Activated T-cell treated with anti-CD3 and anti-CD28 coated beads, Interleukin-2, amount 50 U/mL, for 1 hour (primary cell): Measurements from ENCODE around the gene PHF12.
"Not testable (repeated sequence)": the region's sequence is repeated elsewhere in the genome, so short reads cannot be mapped to it uniquely, and the experiment has no call there.

Experiments used
- DNase-seq: peaks from one replicate; pipeline ENCODE4 v3.0.0-alpha.2; 2020

The PHF12 gene

GRCh38 chr17:28879886-28880571 is 71.3 kb downstream of the PHF12 start:
- DNase-seq: no peak

GRCh38 chr17:28878981-28879380 is 72.3 kb downstream of the PHF12 start:
- no peak for DNase-seq

- DNase-seq: no peak
Observed at GRCh38 chr17:28878158-28878910, 73.0 kb downstream of the PHF12 start.

- not testable (repeated sequence) for DNase-seq
Observed at GRCh38 chr17:28877150-28877711, 74.1 kb downstream of the PHF12 start.

- no peak for DNase-seq
Observed at GRCh38 chr17:28875848-28876550, 75.3 kb downstream of the PHF12 start.

- no peak for DNase-seq
Observed at GRCh38 chr17:28874750-28875149, 76.6 kb downstream of the PHF12 start.

GRCh38 chr17:28873839-28874238 is 77.5 kb downstream of the PHF12 start:
- no peak for DNase-seq

- peak; percentile 34 for DNase-seq
Observed at GRCh38 chr17:28871056-28871579, 80.2 kb downstream of the PHF12 start.

- no peak for DNase-seq
Observed at GRCh38 chr17:28867276-28867675, 84.0 kb downstream of the PHF12 start.

GRCh38 chr17:28865946-28866752 is 85.2 kb downstream of the PHF12 start:
- no peak for DNase-seq

- no peak for DNase-seq
Observed at GRCh38 chr17:28864991-28865849, 86.1 kb downstream of the PHF12 start.

- DNase-seq: no peak
Observed at GRCh38 chr17:28863953-28864352, 87.4 kb downstream of the PHF12 start.

- DNase-seq: no peak
Observed at GRCh38 chr17:28862561-28862960, 88.8 kb downstream of the PHF12 start.

GRCh38 chr17:28861393-28862203 is 89.7 kb downstream of the PHF12 start:
- no peak for DNase-seq

GRCh38 chr17:28860363-28860808 is 90.9 kb downstream of the PHF12 start:
- DNase-seq: no peak

GRCh38 chr17:28858801-28859355 is 92.4 kb downstream of the PHF12 start:
- no peak for DNase-seq

- no peak for DNase-seq
Observed at GRCh38 chr17:28857905-28858800, 93.2 kb downstream of the PHF12 start.

- no peak for DNase-seq
Observed at GRCh38 chr17:28856028-28856574, 95.2 kb downstream of the PHF12 start.

GRCh38 chr17:28855336-28855679 is 96.0 kb downstream of the PHF12 start:
- DNase-seq: no peak
